DND-41 (cell line): ENCODE results near the gene UGT1A1.

ENCODE experiments used
- ATAC-seq: fragments of 200-7000 bp; cut with Tn5 transposase; 3 replicates; pipeline ENCODE4 v1.9.1; 2021; ENCODE audit warnings: low read depth; ENCODE audit not compliant: insufficient read depth
- DNase-seq: peaks from one replicate; pipeline ENCODE4 v3.0.0-alpha.2; 2020
- H2AFZ ChIP-seq: 2 replicates; pipeline ENCODE4 v1.6.0; 2012; ENCODE audit warnings: low read depth, low read length
- H3K27ac ChIP-seq: 2 replicates; pipeline ENCODE4 v1.5.1; 2012; ENCODE audit warnings: low read length, inconsistent platforms
- H3K27me3 ChIP-seq: fragments of 200-600 bp; sonication (generic); 2 replicates; pipeline ENCODE4 v1.6.0; 2012; ENCODE audit warnings: low read length, mild to moderate bottlenecking, inconsistent platforms; ENCODE audit not compliant: insufficient read depth, poor library complexity
- H3K36me3 ChIP-seq: 2 replicates; pipeline ENCODE4 v1.5.1; 2012; ENCODE audit warnings: low read length, inconsistent platforms; ENCODE audit not compliant: insufficient read depth
- H3K4me1 ChIP-seq: 2 replicates; pipeline ENCODE4 v1.5.1; 2012; ENCODE audit warnings: mild to moderate bottlenecking, low read length; ENCODE audit not compliant: insufficient read depth
- H3K4me2 ChIP-seq: 2 replicates; pipeline ENCODE4 v1.6.0; 2012; ENCODE audit warnings: mild to moderate bottlenecking, moderate library complexity, low read length, inconsistent platforms; ENCODE audit not compliant: insufficient read depth
- H3K4me3 ChIP-seq, 2 experiments: fragments of 200-600 bp in 1 of 2; shearing (Covaris generic) in 1 of 2; 2 replicates each; pipeline ENCODE4 v1.5.1; 2012 to 2016; ENCODE audit warnings: inconsistent platforms in 2 of 2, low read length in 2 of 2, mild to moderate bottlenecking in 2 of 2, low read depth in 1 of 2, moderate library complexity in 1 of 2
- H3K79me2 ChIP-seq: 2 replicates; pipeline ENCODE4 v1.6.0; 2012; ENCODE audit warnings: low read length, inconsistent platforms; ENCODE audit not compliant: insufficient read depth
- H3K9ac ChIP-seq: 2 replicates; pipeline ENCODE4 v1.6.0; 2012; ENCODE audit warnings: low read depth, mild to moderate bottlenecking, inconsistent platforms, low read length, moderate library complexity
- H3K9me3 ChIP-seq: 2 replicates; pipeline ENCODE4 v1.5.1; 2012; ENCODE audit warnings: low read length, moderate library complexity, mild to moderate bottlenecking, inconsistent platforms; ENCODE audit not compliant: insufficient read depth, severe bottlenecking
- H4K20me1 ChIP-seq: 2 replicates; pipeline ENCODE4 v1.6.0; 2012; ENCODE audit warnings: low read length; ENCODE audit not compliant: insufficient read depth
- CTCF ChIP-seq: IDR thresholded peaks from 2 replicates; pipeline ENCODE4 v1.5.1; 2012; ENCODE audit warnings: borderline replicate concordance, low read length, moderate library complexity, mild to moderate bottlenecking; ENCODE audit not compliant: poor library complexity, severe bottlenecking; ENCODE audit errors: extremely low read depth
- EZH2 ChIP-seq: IDR thresholded peaks from 3 replicates; pipeline ENCODE4 v1.6.1; 2012; ENCODE audit warnings: borderline replicate concordance, low read depth, mild to moderate bottlenecking, moderate library complexity, low read length, inconsistent platforms; ENCODE audit not compliant: severe bottlenecking

Gene UGT1A1

DNA sequence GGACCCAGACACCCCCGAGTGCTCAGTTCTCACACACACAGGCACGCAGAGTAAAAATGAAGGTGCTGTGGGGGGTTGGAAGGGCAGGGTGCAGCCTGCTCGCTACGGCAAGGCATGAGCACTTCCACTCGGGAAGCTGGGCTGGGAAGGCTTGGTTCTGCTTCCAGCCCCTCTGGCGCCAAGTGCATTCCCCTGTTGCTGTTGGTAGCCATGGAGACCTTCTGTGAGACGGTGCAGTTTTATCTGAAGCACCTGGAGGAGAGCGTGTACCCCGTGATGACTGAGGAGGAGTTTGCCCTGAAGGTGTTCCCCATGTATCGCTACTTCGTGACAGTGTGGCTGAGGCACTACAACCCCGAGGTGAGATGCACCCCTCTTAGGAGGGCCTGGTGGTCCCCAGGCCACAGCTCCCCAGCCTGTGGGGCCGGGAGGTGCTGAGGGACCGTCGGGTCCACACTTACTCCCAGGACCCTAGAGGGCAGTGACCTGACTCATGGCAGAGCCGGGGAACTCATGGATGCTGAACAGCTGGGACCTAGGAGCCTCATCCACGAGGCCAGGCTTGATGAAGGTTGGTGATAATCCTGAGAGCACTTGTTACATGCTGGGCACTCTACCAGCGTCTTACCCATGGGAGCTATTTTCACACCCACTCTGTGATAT, 33.5 kb downstream of the UGT1A1 start:
- no peaks in the 10 kb centered on the region for H3K9me3 ChIP-seq
- H3K9ac ChIP-seq = no peak overlapping the region
- H3K79me2 ChIP-seq = no peaks in the 10 kb centered on the region
- no peaks in the 10 kb centered on the region for H3K36me3 ChIP-seq
- H3K4me2 ChIP-seq = no peak overlapping the region
- ATAC-seq (no peak), DNase-seq (no peak)
- no peak overlapping the region for H3K27ac ChIP-seq
- no peak for TF ChIP-seq EZH2
- no peak for TF ChIP-seq CTCF
- no peak overlapping the region for H3K4me3 ChIP-seq
- H2AFZ ChIP-seq = no peak overlapping the region
- H3K27me3 ChIP-seq = no peaks in the 10 kb centered on the region
- no peaks in the 10 kb centered on the region for H3K4me1 ChIP-seq
- H4K20me1 ChIP-seq = no peaks in the 10 kb centered on the region

DNA sequence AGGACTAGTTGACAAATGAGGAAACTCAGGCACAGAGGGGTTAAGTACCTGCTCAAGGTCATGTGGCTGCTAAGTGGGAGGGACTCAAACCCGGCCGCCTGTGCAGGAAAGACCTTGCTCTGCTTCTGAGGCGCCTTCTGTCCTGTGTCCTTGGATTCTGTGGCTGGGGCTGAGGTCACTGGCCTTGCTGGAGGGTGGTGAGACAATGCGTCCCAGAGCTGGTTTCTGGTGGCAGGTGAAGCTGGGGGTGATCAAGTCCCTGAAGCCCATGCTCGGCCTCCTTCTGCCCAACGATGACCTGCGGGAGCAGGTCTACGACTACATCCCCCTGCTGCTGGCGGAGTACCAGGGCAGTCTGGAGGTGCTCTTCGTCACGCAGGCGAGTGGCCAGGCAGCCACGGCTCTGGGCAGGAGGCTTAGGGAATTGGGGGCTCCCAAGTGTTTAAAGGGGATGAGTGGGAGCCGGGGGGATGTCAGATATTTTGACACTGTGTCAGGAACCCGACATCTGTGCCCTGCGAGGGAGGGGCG, 34.1 kb downstream of the UGT1A1 start:
- Histone ChIP-seq H3K27me3 (no peaks in the 10 kb centered on the region), H3K79me2 (no peaks in the 10 kb centered on the region), H3K9ac (no peak overlapping the region), H3K36me3 (no peaks in the 10 kb centered on the region), H3K9me3 (no peaks in the 10 kb centered on the region), H3K4me2 (no peak overlapping the region), H4K20me1 (no peaks in the 10 kb centered on the region), H2AFZ (no peak overlapping the region), H3K27ac (no peak overlapping the region), H3K4me3 (no peak overlapping the region), H3K4me1 (no peaks in the 10 kb centered on the region)
- DNase-seq (no peak), ATAC-seq (no peak)
- TF ChIP-seq CTCF (no peak), EZH2 (no peak)

DNA sequence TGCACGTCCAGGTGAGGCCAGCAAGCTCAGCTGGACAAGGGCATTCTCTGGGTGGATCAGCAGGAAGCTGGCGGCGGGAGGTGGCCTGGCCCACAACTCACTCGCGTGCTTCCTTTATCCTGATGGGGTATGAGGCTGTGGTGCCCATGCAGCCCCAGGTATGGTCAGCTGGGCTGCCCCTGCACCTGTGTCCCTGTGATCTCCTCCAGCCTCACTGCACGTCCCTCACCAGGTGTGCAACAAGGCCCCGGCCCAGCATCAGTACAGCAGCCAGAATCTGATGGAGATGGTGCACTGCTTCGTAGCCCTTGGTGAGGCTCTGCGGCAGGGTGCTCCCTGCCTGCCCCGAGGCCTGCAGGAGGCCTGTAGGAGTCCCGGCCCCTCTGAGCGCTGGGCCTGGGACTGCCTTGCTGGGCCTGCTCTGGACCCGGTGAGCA, 35.7 kb downstream of the UGT1A1 start:
- Histone ChIP-seq H4K20me1 (no peaks in the 10 kb centered on the region), H3K4me3 (no peak overlapping the region), H3K79me2 (no peaks in the 10 kb centered on the region), H3K27me3 (no peaks in the 10 kb centered on the region), H3K9ac (no peak overlapping the region), H3K27ac (no peak overlapping the region), H2AFZ (no peak overlapping the region), H3K36me3 (no peaks in the 10 kb centered on the region), H3K9me3 (no peaks in the 10 kb centered on the region), H3K4me2 (no peak overlapping the region), H3K4me1 (no peaks in the 10 kb centered on the region)
- no peak for ATAC-seq
- no peak for DNase-seq
- TF ChIP-seq CTCF (no peak), EZH2 (no peak)
